Camera-type eye (tissue), 1 donor: ENCODE data around the gene PIKFYVE. TPM values are rescaled to one million over a fixed set of nuclear protein-coding genes. Genes with fewer than 3 reads are reported as not detected.

ENCODE experiments used
- total RNA-seq: library from RNA; depleted of rRNA; stranded (reverse); fragments of >200 nt; gene quantifications from one replicate; pipeline ENCODE4 v1.2.3, GENCODE V29; 2014

The PIKFYVE gene
- total RNA-seq, result 59.4 TPM

DNA sequence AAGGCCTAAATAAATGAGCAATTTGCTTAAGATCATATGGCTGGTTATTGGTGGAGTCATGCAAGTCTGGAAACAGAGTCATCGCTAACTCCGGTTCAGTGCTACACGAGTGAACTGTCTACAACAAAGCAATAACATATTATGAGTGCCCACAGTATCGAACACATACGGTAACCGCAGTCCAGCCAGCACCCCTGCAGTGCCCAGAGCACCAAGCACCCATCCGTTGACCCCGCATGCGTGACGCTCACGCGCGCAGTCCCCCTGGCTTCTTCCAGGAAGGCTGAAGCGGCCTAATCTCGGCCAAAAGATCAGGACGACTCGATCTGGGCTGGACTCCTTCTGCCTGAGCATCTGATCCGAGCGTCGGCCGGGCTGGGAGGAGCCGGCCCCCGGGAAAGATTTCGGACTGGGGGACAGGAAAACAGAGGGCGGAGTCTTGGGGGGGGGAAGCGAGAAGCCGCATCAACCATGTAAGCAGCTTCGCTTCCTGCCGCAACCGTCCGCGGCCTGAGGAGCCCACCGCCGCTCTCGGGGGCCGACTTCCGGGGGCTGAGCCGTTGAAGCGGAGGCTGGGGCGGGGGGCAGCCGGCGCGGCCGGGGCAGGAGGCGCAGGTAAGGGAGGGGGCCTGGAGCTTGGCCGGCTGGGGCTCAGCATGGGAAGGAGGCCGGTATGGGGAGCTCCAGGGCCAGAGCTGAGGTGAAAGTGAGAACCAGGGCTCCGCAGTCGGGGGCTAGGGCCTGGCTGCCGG lies at the start of gene PIKFYVE:
Gene PIKFYVE, plus strand, starts transcription at position 455 of the 752 bp plus-strand sequence. CDS start 5,265 bp downstream, outside the sequence.

DNA sequence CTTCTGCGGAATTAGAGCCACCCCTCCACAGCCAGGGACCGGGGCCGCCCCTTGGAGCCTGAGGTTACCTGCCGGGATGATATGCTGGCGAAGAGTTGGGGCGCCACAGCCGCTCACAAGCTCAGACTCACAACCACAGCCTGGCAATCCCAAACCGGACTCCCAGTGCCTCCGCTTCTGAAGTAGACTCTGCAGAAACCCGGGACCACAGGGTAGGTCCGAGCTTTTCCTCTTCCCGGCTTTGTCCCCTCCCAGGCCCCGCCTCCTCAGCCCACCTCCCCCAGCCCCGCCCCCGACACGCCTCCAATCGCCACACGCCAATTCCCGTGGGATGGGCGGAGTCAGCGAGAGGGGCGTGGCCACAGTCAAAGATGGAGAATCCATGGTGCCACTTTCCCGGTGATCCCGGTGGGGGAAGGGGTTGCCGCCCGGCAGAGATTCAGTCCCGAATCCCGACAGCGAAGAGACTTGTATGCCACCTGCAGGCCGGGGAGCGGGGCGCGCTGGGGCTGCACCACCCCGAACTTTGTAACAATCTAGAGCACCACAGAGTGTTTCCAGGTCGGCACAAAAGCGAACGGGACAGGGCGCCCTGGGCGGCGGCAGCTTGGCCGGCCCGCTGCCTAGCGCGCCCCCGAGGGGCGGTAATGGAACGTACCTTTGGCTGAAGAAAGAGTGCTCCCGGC lies 11.0 kb upstream of the PIKFYVE start, which contains the start of gene IDH1:
Gene IDH1, minus strand, starts transcription at position 201 of the 686 bp plus-strand sequence. CDS start 3,520 bp downstream, outside the sequence.

DNA sequence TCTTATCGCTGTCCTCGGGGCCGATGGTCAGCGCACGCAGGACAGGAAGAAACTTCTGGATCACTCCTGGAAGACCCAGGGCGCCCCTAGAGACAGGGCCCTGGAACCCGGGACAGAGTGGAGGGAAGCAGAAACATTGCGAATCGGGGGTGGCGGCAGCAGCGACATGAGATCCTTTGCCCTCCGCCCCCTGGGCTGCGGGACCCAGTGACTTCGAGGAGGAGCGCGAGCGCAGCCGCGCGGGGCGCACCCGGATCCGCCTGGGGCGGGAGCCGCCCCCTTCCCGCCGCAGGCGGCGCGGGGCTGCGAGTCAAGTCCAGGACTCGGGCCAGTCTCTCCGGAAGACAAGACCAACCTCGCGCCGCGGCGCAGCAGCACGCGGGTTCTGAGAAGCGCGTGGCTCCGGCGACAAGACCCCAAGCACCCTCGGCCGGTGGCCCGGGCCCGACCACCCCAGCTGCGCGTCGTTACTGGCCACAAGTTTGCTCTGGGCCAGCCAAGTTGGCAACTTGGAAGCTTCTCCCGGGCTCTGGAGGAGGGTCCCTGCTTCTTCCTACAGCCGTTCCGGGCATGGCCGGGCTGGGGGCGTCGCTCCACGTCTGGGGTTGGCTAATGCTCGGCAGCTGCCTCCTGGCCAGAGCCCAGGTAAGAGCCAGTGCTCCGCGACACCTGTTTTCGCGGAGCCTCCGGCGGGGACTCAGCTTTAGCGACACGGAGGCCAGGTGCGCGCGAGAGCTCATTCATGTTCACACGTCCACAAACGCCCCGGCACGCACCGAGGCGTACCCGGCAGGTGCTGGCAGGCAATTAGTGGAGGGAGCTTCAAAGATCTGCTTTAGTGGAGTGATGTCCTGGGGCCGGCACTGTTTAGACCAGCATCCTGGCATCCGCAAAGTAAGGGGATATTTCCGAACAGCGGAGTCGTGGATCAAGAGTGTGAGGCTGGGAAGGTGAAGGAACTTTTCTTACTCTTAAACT lies 140.7 kb downstream of the PIKFYVE start, which contains the start of gene PTH2R:
Gene PTH2R, plus strand, starts transcription at position 319 of the 978 bp plus-strand sequence. Its CDS starts 252 bp downstream, at position 571.

Other genes starting within 250 kb of the PIKFYVE start
- gene PLEKHM3, start 240.7 kb upstream of the PIKFYVE start, total RNA-seq, result 60.8 TPM
- 823 TPM for gene CRYGD, start 141.7 kb upstream of the PIKFYVE start, total RNA-seq
- gene CRYGC, start 136.4 kb upstream of the PIKFYVE start, total RNA-seq, result 1,741 TPM
- gene CRYGB, start 120.1 kb upstream of the PIKFYVE start, total RNA-seq, result 254 TPM
- 885 TPM for gene CRYGA, start 102.7 kb upstream of the PIKFYVE start, total RNA-seq
- not detected for gene C2orf80, start 76.2 kb upstream of the PIKFYVE start, total RNA-seq
- gene IDH1, start 11.2 kb upstream of the PIKFYVE start, total RNA-seq, result 83.5 TPM
- gene PTH2R, start 140.5 kb downstream of the PIKFYVE start, total RNA-seq, result 4.2 TPM